NCI-H1930 (cell line): Measurements from ENCODE around the gene AFF4.

Experiments used
- DNase-seq, 2 experiments: peaks; one replicate each; lab custom pipeline; 2025; lab: John Stamatoyannopoulos, UW

AFF4 gene

DNA sequence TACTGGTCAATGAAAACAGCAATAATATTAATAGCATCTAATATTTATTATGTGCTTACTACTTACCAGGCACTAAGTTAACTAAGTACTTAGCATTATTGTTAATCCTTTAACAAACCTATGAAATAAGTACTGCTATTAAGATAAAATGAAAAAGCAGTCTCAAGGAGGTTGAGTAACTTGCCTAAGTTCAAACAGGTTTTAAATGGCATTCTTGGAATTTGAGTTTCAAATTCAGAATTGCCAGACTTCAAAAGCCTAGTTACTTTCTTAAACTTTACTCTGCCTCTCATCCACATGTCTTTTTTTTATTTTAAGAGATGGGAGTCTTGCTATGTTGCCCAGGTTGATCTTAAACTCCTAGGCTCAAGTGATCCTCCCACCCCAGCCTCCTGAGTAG is 73.9 kb downstream of the AFF4 start:
- DNase-seq: no peak

DNA sequence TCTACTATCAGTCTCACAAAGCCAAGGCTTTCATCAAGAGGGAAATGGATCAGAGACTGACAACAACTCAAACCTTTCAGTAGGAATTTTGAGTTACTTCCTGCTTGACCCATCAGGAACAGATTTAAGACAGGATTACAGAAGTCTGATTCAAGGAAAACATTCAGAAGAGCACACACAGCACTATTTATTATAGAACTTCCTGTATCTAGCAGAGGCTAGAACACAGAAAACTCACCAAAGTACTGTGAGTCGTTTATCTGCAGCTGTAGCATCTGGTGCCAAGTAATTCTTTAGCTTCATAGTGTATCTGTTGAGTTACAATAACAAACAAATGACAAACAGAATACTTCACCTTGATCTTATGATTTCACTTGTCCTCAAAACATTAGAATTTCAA is 76.2 kb downstream of the AFF4 start:
- DNase-seq: no peak

DNA sequence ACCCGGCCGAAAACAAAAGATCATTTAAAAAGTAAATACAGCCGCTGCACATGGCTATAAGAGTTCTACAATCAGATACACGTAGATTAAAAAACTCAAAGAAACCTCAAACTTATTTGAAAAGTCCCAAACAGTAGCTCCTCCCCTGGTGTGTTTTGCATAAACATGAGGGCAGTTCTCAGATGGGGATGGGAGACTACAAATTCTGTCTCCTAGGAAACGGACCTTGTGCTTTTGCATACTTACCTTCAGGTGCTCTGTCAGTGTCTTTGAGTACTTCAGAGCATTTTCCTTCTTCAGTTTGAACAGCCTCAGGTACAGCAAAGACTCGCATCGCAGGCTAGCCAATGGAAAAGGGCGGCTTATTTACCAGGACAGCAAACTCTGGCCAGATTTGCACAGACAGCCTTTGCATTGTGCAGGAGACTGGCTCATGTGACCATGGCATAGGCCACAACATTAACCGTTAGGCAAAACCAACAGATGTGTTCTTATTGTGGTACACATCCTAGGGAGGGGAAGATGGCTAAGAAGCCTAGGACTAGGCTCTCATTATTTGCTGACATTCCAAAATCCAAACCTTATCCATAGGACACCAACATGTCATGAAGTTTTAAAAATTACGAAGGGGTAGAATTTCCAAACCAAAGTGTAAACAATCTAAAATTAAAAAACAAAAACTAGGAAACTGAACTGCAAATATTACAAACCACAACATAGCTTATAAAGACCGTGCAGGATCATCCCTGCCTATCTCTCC is 77.2 kb downstream of the AFF4 start:
- DNase-seq: no peak

DNA sequence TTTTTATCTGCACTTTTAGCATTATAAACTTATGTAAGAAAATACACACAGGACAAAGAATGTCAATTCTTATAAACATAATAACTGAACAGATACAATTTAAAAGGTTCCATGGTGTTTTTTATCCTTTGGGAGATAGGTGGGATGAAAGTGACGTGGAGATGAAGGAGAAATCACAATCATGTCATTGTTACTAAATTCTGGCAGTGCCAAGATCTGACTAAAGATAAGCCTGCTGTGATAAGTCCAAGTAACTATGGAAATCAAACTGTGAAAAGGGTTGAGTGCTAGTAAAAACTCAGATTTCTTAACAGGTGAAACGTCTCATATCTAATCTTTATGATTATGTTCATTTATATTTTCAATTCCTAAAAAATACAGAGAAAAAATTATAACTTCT is 78.9 kb downstream of the AFF4 start:
- DNase-seq: no peak

DNA sequence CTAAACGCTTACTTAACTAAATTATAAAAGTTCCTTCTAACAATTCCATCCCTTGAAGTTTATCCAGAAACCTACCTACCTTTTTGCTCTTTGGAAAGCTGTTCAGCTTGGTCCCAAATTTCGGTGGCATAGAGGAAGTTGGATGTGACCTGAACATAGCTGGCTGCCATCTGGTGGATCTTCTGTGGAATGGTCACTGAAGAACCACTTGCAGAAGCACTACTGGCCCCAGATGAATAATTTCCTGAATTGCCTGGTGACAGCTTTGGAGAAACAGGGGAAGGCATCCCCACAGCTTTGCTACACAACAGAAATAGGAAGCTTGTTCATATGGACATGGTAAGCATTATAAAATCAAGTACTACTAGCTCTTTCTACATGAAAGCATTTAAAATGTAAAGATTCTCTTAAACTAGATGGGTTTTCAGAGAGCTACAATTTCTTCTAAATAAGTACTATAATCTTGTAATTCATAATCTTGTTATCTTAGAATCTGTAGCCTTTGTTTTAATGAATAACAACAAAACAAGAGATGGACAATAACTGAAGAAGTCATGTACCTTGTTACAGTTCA is 80.1 kb downstream of the AFF4 start:
- peak in 1 of 2 experiments; percentile 7 for DNase-seq

DNA sequence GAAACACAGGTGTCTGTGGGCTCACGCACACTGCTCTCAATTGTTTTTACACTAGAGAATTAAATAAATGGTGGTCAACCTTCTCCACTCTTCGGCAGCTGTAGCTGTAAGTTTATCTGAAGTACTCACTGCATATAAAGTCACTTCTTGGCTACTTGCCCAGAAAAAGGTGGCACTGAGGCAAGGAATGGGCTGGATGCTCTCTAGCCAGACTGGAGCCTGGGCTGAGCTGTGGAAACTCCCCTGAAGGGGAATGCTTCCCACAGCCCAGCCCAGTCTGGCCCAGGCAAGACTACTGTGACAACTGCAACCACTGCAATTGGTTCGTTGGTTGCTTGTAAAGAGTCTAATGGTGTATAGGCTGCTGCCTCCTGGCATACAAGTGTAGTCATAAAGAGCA is 85.5 kb downstream of the AFF4 start:
- DNase-seq: no peak

DNA sequence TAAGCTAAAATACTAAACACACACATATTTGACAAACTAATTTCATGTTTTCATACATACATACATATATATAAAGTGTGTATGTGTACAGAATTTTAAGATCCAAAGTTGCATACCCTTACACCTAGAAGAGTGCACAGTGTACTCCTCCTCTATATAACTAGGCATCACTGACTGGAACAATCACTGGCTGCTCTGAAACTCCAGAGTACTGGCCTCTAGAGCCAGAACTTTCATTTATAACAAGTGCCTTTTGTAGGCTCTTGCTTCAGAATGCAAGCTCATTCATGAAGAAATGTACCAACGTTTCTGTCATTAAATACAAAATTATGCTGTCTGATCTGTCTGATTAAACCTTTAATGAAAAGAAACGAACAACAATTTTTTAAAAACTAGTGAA is 86.0 kb downstream of the AFF4 start:
- no peak for DNase-seq

DNA sequence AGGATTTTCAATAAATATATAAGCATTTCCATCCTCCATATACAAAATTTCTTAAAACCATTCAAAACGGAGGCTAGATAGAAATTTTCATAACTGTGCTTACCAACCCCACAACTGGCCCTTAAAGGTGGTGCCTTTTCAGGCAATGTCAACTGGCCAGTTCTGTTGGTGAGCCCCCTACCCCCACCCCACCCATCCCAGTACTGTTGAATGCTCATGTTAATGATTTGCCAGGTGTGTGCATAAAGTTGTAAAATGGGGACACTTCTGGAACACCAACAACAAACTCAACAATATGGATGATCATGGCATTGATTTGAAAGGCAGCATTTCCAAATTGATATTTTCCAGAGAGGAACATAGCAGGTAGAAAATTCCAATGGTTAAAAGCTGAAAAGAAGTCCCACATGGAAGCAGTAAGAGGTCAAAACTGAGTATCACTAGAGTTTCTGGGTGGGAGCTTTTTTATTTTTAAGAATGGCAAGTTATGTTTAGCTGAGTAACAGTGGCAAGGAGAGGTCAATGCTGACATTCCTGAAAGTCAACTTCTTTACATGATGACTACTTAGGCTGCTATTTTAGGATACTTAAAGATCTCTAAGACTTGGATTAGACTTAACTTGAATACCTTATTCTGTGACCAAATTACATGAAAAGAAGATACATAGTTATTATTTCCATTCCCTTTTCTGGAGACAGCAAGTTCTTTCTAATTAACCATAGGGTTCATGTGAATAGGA is 87.2 kb downstream of the AFF4 start:
- no peak for DNase-seq

DNA sequence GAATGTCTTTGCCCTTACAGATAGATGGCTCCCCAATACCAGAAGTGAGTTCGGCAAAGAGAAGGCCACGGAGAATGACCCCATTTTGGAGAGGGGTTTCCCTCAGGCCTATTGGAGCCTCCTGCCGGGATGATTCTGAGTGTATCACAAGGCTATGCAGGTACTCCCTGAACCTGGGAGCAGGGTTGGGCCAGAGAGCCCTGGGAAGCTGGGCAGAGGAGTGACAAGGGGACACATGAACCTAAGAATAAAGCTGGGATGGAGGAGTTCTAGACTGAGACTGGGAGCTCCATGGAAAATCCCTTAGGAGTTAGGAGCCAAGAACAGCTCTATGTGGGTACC is 89.5 kb downstream of the AFF4 start:
- no peak for DNase-seq

DNA sequence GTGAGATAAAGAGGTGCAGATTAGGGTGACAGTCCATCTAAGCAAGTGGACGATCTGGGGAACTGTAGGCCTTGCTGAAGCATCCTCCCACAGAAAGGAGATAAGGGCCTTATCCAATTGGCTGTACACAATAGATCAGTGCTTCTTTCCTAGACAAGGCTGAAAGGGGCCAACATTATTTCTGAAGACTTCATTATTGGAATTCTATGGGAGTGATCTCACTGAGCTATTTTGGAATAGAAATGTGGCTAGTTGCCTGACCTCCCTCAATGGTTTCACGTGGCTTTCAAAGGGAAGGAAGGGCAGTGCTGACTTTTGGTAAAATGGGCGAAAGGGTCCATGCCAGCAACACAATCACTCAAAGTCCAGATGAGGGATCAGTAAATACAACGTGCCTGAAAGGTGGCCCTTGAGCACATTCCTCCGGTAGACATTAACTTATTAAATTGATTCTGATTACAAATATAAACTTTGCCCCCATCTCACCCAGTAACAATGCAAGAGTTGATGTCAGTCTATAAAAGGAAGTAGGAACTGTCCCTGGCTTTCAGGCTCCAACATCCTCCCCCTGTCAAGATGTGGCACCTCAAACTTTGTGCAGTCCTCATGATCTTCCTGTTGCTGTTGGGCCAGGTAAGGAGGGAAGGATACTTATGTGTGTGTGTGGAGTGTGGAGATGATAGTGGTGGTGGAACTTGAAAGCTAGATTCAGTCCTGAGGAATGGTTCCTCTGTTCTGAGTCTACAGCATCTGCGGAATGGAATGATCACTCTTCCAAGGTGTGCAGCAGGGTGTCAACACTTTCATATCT is 90.1 kb downstream of the AFF4 start, which contains the start of gene LEAP2:
Gene LEAP2, plus strand, starts transcription at position 550 of the 811 bp plus-strand sequence. Its CDS starts 27 bp downstream, at position 577.
- DNase-seq: no peak

DNA sequence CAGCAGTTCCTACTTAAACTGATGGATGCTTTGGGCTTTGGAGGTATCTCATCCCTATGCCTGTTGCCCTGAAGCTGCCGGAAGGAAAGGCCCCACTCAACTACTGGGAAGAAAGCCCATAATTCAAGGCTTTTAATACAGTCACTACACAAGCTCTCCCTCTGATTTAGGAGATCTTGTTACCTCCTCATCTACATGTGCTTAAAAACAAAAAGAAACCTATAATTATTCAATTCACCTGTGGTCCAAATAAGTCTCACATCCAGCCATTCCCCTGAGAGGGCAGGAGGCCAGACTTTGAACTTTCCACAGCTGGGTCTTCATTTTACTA is 90.7 kb downstream of the AFF4 start:
- DNase-seq: no peak

DNA sequence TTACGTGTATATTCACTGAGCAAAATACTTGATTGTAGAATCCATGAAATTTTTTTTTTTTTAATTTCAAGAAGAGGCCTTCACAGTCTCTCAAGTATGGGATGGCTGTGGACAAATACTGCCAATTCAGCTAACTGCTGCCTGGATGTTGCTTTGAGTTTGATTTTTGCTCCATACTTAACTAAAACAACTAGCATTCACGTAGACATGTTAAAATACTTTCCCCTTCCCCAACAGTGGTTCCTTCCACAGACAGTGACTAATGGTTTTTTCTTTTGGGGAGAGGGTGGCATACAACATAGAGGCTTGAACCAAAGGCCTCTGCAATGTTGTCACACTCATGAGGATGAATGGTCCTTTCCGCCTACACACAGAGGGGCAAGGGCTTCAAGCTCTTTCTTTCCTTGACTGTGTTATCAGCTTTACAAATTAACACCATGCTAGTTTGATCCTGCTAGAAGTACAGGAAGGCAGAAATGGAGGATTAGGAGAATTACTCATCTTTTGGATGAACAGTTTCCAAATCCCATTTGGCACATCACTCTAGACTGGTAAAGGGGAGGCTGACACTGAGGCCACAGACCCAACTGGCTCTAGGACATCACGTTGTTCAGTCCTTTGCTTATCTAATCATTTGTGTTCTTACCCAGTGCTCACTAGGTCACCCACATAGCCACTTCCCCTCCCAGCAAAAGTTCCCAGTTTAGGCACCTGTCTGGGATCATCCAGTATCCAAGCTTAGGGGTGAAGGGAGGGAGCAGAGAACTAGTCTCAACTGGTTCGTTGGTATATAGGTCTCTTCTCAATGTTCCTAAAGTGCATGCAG is 91.8 kb downstream of the AFF4 start:
- DNase-seq: no peak

DNA sequence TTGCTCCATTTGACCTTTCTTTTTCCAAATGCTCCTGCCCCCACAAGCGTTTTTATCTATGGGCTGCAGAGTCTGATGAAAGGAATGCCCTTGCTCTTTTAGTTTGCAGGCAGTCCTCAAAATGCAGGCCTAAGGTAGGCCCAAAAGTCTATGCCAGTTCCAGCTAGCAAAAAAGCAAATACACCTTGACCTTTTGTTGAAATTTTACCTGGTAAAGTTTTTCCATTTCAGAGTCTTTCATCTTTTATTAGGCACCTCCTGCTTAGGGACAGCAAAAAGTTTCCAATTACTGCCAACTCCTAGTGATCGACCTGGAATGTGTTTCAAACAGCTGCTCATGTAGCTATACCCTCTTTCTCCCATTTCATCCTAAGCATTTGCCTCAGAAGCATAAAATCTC is 92.6 kb downstream of the AFF4 start:
- DNase-seq: no peak

DNA sequence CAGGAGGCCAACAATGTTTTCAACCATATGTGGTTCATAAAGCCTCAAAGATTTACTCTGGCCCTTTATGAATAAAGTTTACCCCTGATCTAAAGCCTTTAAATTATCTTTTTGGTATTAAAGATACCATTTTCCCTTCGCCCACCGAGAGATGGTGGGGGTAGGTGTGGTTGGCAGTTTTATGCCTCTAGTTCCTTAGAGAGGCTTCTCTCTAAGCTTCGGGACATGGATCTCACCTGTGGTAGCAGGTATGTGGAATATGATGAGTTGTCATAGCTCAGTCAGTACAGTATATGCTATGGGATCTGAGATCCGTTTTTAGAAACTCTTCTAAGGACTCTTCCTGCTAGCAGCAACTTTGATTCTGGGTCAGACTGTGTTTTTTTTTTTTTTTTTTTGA is 94.7 kb downstream of the AFF4 start:
- DNase-seq: no peak

DNA sequence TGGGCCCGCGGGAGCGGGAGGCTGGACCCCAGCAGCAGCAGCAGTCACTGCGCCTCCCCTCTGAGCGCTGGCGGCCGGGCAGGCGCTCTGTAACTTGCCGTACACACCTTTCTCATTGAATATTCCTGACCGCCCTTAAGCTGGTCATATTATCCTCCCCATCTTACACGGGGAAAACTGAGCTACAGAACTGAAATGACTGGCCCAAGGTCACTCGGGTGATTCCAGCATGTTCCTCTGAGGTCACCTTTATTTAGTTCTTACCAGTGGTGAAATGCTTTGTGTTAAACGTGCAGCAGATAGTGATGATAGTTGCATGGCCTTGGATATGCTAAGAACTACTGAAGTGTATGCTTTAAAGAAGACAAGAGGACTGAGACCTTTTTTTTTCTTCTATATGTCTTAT is 96.4 kb downstream of the AFF4 start:
- DNase-seq: no peak

DNA sequence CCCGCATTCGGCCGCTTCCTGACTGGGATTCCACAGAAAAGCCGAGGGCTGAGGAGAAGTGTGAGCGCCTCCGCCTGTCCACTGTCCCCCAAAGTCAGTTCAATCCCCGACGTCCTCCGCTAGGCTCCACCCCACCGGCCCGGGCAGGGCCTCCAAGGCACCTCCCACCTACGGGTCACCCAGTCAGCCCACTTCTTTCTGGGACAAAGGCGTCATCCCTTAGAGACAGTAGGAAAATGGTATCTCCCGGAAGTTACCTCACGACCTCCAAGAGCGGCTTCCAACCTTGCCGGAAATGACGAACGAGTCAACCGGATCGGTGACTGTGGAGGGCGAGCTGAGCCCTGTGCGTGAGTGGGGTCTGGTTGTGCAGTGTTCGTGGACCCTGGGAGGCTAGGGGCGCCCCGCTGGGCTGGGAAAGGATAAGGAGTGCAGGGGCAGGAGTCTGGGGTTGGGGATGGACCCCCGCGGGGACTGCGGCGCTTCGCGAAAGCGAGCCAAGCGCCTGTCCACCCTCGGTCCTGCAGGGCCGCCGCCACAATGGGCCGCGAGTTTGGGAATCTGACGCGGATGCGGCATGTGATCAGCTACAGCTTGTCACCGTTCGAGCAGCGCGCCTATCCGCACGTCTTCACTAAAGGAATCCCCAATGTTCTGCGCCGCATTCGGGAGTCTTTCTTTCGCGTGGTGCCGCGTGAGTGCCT is 96.9 kb downstream of the AFF4 start, which contains the start of the genes GDF9 and UQCRQ:
Gene GDF9, minus strand, starts transcription at position 128 of the 704 bp plus-strand sequence. CDS start 1,936 bp downstream, outside the sequence.
Gene UQCRQ, plus strand, starts transcription at position 301 of the 704 bp plus-strand sequence. Its CDS starts 240 bp downstream, at position 541.
- peak; percentile 89 to 92 for DNase-seq

DNA sequence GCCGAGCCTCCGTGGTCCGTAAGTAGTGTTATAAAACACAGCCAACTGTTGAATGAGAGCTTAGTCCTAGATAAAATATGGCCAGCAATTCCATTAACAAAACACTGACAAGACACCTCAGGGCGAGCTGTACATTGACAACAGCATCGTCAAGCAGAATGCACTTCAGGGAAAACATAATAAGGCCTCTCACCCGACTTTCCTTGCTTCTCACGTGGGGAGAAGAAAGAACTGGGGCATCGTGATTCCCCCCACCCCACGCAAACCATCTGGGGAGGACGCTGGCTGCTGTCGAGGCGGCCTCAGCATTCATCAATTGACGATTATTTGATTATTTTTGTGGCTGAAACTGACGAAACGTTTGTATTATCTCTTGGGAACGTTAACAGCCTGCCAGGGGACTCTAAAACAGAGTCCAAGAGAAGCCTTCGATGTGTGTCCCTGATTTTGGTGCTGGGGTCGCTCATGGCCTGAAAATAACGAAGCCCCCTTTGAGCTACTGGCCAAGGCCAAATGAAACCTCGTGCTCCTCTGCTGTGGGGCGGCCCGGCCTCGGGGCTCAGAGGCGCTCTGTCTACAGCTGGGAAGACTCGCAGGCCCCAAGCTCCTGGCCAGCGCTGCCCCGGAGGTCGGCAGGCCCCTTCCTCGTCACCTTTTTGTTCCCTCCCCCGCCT is 97.6 kb downstream of the AFF4 start:
- DNase-seq: no peak

DNA sequence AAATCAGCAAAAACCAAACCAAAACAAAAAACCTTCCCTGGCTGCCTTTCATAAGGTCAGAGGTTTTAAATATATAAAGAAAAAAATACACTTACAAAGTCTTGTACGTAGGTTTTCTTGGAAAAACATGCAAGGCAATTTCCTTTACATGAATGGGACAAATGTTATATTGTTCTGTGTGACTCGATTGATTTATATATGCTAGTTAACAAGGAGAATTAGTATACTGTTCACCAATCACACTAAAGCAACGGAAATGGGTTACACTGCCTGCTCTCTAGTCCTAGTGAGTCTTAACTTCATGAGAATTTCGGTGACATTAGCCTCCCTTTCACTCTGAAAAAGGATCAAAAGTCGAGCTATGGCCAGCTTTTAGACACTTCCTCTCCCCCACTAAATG is 102.7 kb downstream of the AFF4 start:
- no peak for DNase-seq

DNA sequence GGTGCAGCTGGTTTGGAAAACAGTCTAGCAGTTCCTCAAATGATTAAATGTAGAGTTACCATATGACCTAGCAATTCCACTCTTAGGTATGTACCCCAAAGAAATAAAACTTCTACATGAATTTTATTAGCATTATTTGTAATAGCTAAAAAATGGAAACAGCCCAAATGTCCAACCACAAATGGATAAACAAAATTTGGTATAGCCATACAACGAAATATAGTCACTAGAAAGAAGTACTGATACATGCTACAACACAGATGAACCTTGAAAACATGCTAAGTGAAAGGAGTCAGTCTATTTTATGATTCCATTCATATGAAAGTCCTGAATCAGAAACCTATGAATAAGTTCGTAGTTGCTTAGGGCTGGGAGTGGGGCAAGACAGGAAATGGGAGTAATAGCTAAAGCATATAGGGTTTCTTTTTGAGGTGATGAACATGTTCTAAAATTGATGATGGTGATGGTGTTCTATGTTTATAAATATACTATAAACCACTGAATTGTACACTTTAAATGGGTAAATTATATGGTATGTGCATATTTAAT is 103.5 kb downstream of the AFF4 start:
- DNase-seq: no peak

DNA sequence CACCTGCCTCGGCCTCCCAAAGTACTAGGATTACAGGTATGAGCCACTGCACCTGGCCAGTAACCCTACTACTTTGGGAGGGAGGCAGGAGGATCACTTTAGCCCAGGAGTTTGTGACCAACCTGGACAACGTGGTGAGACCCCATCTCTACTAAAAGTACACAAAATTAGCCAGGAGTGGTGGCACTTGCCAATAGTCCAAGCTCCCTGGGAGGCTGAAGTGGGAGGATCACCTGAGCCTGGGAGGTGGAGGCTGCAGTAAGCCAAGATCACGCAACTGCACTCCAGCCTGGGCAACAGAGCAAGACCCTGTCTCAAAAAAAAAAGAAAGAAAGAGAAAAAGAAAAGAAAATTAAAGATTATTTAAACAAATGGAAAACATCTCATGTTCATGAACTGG is 107.4 kb downstream of the AFF4 start:
- DNase-seq: no peak
